MCF 10A (cell line): ENCODE data around the gene MTFR1L. TPM values are rescaled to one million over a fixed set of nuclear protein-coding genes. Genes with fewer than 3 reads are reported as not detected.

Source experiments
- BruUV-seq: library from RNA; stranded (reverse); fragments of 400-500 nt; replicated peaks from 2 replicates; lab custom pipeline; 2021; lab: Mats Ljungman, UMichigan
- CTCF ChIA-PET: fragments of 300-600 bp; sonication (Branson Sonifier 250); formaldehyde crosslinking; extraction: SDS; loops from one replicate; lab custom pipeline; 2021; ENCODE audit warnings: antibody characterized with exemption, inconsistent platforms; lab: Yijun Ruan, JAX
- POLR2A ChIA-PET: fragments of 300-600, 350-650 bp; sonication (Branson Sonifier 250); formaldehyde crosslinking; extraction: SDS; loops from one replicate; lab custom pipeline; 2020; ENCODE audit warnings: antibody characterized with exemption, inconsistent platforms; lab: Yijun Ruan, JAX
- DNase-seq: peaks from one replicate; pipeline ENCODE4 v3.0.0-alpha.2; 2018; ENCODE audit not compliant: unreplicated experiment
- H3K27ac Mint-ChIP-seq: one replicate; pipeline ENCODE4 v1.8.0; 2022; ENCODE audit warnings: mild to moderate bottlenecking, low read depth, mixed read lengths; ENCODE audit not compliant: unreplicated experiment
- H3K27me3 Mint-ChIP-seq: one replicate; pipeline ENCODE4 v1.8.0; 2022; ENCODE audit warnings: mixed read lengths; ENCODE audit not compliant: insufficient read depth, unreplicated experiment
- H3K36me3 Mint-ChIP-seq: one replicate; pipeline ENCODE4 v1.8.0; 2022; ENCODE audit warnings: mild to moderate bottlenecking, moderate library complexity, mixed read lengths; ENCODE audit not compliant: insufficient read depth, unreplicated experiment
- H3K4me1 Mint-ChIP-seq: one replicate; pipeline ENCODE4 v1.8.0; 2022; ENCODE audit warnings: mixed read lengths; ENCODE audit not compliant: insufficient read depth, unreplicated experiment
- H3K4me3 Mint-ChIP-seq: one replicate; pipeline ENCODE4 v1.8.0; 2022; ENCODE audit warnings: mild to moderate bottlenecking, moderate library complexity, mixed read lengths; ENCODE audit not compliant: unreplicated experiment
- H3K9me3 Mint-ChIP-seq: one replicate; pipeline ENCODE4 v1.8.0; 2022; ENCODE audit warnings: mixed read lengths; ENCODE audit not compliant: unreplicated experiment
- intact Hi-C: fragments of 100-400 bp; cut with micrococcal nuclease; formaldehyde crosslinking; loops from 2 replicates; pipeline ENCODE4 v1.14.1; 2022
- total RNA-seq: library from RNA; stranded (reverse); gene quantifications from 2 replicates; pipeline ENCODE4 v1.2.3, GENCODE V29; 2022
- TF ChIP-seq, protein P1 (sequence below): fragments of 200-600 bp; IDR thresholded peaks from one replicate; pipeline ENCODE4 v1.8.0; 2022; ENCODE audit warnings: antibody characterized with exemption, mild to moderate bottlenecking; ENCODE audit not compliant: unreplicated experiment

The MTFR1L gene
- total RNA-seq, 1 experiment from 2014 or later = 39.3 TPM

DNA sequence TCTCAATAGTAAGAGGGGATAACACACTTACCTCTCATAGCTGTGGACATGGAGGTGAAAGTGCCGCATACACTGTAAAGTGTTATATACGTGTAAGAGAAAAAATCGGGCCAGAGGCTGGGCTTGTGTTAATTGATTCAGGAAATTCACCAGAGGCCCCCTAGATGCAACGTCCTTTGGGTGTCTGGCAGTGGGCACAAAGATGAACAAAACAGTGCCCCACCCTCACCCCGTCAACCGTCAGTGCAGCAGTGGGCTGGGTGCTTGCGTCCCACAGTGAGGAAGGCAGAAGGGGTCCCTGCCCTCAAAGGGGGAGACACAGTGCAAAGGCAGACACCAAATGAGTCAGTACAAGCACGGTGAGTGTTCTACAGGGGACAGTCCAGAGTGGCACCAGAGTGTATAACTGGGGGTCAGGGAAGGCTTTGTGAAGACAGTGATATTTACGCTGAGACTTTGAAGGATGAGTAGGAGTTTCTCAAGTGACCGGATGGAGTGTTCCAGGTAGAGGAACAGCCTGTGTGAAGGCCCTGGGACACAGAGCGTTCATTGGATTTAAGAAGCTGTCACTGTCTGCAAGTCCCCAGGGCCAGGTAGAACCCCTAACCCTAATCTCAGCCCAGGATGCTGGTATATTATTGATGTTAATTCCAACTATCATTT is 6.6 kb upstream of the MTFR1L start:
- CTCF ChIA-PET = interaction anchor here (0.6 to 2.7 kb wide), 6 partner anchors 12 to 243 kb away, joined by 3 to 17 read pairs (median 3); no protein-coding TSS in a partner anchor
- H3K27me3 Mint-ChIP-seq = no peaks in the 10 kb centered on the region

DNA sequence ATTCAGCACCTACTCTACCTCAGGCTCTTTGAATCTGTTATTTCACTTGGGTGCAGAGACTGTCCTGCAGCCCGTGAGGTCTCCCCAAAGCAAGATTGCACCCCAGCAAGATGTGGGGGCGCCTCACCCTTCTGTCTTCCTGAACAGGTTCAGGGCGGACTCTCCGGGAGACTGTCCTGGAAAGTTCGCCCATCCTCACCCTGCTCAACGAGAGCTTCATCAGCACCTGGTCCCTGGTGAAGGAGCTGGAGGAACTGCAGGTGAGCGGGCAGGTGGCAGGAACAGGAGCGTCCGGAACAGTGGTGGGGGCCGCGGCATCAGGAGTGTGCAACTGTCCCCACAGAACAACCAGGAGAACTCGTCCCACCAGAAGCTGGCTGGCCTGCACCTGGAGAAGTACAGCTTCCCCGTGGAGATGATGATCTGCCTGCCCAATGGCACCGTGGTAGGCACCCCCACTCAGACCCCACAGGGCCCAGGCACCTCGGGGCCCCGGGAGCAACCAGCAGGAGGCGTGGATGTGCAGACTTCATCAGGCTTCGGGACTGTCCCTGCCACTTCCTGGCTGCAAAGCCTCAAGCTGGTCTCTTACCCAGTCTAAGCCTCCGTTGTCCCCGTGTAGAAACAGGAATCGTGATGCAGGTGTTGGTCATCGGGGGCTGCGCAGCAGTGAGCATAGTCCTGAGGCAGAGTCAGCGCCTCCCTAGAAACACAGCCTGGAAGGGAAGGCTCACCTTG is 5.9 kb upstream of the MTFR1L start:
- ChIA-PET CTCF (interaction anchor here (0.6 to 1.2 kb wide), 4 partner anchors 12 to 206 kb away, joined by 3 to 4 read pairs (median 3); no protein-coding TSS in a partner anchor), POLR2A (interaction anchor here (0.6 kb wide), 2 partner anchors 564 to 1165 kb away, joined by 3 read pairs; no protein-coding TSS in a partner anchor)
- TF ChIP-seq, protein P1, sequence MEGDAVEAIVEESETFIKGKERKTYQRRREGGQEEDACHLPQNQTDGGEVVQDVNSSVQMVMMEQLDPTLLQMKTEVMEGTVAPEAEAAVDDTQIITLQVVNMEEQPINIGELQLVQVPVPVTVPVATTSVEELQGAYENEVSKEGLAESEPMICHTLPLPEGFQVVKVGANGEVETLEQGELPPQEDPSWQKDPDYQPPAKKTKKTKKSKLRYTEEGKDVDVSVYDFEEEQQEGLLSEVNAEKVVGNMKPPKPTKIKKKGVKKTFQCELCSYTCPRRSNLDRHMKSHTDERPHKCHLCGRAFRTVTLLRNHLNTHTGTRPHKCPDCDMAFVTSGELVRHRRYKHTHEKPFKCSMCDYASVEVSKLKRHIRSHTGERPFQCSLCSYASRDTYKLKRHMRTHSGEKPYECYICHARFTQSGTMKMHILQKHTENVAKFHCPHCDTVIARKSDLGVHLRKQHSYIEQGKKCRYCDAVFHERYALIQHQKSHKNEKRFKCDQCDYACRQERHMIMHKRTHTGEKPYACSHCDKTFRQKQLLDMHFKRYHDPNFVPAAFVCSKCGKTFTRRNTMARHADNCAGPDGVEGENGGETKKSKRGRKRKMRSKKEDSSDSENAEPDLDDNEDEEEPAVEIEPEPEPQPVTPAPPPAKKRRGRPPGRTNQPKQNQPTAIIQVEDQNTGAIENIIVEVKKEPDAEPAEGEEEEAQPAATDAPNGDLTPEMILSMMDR = no peak
- Mint-ChIP-seq H3K36me3 (peaks cover 8% of the 10 kb centered on the region), H3K4me3 (no peak overlapping the region), H3K4me1 (peaks cover 10% of the 10 kb centered on the region), H3K27ac (no peak overlapping the region), H3K27me3 (no peaks in the 10 kb centered on the region), H3K9me3 (no peaks in the 10 kb centered on the region)
- BruUV-seq = no TSS peak
- no peak for DNase-seq
- intact Hi-C loops = loop anchor here (5.0 kb wide), 3 partner anchors 207 to 412 kb away; no protein-coding TSS in a partner anchor

More for the DNA sequence above, 6.6 kb upstream of the MTFR1L start:
- no peaks in the 10 kb centered on the region for H3K9me3 Mint-ChIP-seq
- H3K4me3 Mint-ChIP-seq = no peak overlapping the region
- BruUV-seq = no TSS peak
- no peak overlapping the region for H3K27ac Mint-ChIP-seq
- POLR2A ChIA-PET = interaction anchor here (0.6 to 0.9 kb wide), 3 partner anchors 258 to 1165 kb away, joined by 3 read pairs; no protein-coding TSS in a partner anchor
- H3K36me3 Mint-ChIP-seq = peaks cover 8% of the 10 kb centered on the region
- intact Hi-C loops = loop anchor here (5.0 kb wide), 3 partner anchors 206 to 411 kb away; no protein-coding TSS in a partner anchor
- H3K4me1 Mint-ChIP-seq = peaks cover 3% of the 10 kb centered on the region
- no peak for DNase-seq
- TF ChIP-seq, protein P1 = no peak

DNA sequence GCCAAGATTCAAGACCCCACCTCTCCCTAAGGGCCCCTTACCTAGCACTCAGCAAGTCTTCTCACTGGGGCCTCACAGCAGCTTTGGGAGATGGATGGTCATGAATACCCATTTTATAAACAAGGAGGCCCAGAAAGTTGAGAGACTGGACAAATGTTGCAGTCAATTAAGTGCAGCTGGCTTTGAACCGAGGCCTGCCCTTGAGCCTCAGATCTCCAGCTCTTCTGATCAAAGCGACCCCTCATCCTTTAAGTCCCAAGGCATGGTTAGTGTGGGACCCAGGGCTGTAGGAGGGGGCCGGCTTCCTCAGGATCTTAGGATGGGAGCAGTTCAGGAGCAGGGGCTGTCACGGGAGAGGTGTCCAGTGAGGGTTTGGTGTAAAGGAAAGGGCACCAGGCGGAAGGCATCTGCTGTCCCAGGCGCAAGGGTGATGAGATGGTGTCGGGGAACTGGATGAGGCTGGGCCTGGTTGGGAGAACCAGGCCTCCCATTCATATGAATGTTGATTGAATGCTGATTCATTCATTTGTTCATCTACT is 5.1 kb upstream of the MTFR1L start:
- CTCF ChIA-PET = interaction anchor here (0.6 to 1.2 kb wide), 3 partner anchors 12 to 207 kb away, joined by 3 to 4 read pairs (median 4); no protein-coding TSS in a partner anchor
- TF ChIP-seq, protein P1 = no peak
- Mint-ChIP-seq H3K4me1 (peaks cover 11% of the 10 kb centered on the region), H3K27me3 (no peaks in the 10 kb centered on the region), H3K9me3 (no peaks in the 10 kb centered on the region), H3K36me3 (peaks cover 8% of the 10 kb centered on the region), H3K4me3 (no peak overlapping the region), H3K27ac (no peak overlapping the region)
- POLR2A ChIA-PET = interaction anchor here (0.6 kb wide), 1 partner anchor 366 kb away, joined by 4 read pairs; no protein-coding TSS in a partner anchor
- intact Hi-C loops = loop anchor here (5.0 kb wide), 3 partner anchors 207 to 412 kb away; no protein-coding TSS in a partner anchor
- no peak for DNase-seq
- BruUV-seq = no TSS peak
